ENCODE data around the gene CCDC14.

Gene CCDC14

DNA sequence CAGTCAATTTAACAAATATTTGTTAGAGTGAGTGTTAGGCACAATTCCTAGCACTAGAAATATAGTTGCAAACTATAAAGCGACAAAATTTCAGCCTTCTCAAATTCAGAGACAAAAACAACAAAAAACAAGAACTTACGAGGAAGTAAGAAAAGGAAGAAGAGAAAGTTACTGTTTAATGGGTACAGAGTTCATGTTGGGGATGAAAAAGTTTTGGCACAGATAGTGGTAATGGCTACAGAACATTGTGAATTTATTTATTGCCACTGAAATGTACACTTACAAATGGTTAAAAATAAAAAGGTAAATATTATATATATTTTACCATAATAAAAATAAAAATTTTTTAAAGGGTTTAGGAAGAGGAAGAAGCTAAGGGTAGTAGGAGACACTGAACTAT is 21.3 kb downstream of the CCDC14 start:
- FAIRE-seq, result no peak
- no peak for DNase-seq (ENCODE audit: insufficient read length, low spot score)
- no peak for TF ChIP-seq TAF1 (IDR thresholded peaks at IDR 0.05; ENCODE audit: low read depth, low read length)

DNA sequence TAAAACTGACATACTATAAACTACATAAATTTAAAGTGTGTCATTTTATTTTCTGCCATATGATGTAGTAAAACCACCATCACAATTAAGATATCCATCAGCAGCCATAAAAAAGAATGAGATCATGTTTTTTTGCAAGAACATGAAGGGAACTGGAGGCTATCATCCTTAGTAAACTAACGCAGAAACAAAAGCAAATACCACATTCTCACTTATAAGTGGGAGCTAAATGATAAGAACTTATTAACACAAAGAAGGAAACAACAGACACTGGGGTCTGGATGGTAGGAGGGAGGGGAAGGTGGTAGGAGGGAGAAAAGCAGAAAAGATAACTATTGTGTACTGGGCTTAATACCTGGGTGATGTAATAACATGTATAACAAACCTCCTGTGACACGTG is 24.6 kb downstream of the CCDC14 start:
- DNase-seq (ENCODE audit: insufficient read length, low spot score) (no peak), FAIRE-seq (no peak)
- no peak for TF ChIP-seq POU2F2 (IDR thresholded peaks at IDR 0.05; ENCODE audit: low read depth, low read length)
- TF ChIP-seq POLR2AphosphoS5 (IDR thresholded peaks at IDR 0.05; ENCODE audit: low read depth, low read length), result no peak
- TF ChIP-seq TAF1 (IDR thresholded peaks at IDR 0.05; ENCODE audit: low read depth, low read length), result no peak
- no peak for TF ChIP-seq SPI1 (IDR thresholded peaks at IDR 0.05; ENCODE audit: low read depth, low read length)
- no peak for TF ChIP-seq PAX5 (IDR thresholded peaks at IDR 0.05; ENCODE audit: insufficient read depth, low read length, severe bottlenecking)
- TF ChIP-seq POLR2A (IDR thresholded peaks at IDR 0.05; ENCODE audit: low read depth, low read length), result no peak

DNA sequence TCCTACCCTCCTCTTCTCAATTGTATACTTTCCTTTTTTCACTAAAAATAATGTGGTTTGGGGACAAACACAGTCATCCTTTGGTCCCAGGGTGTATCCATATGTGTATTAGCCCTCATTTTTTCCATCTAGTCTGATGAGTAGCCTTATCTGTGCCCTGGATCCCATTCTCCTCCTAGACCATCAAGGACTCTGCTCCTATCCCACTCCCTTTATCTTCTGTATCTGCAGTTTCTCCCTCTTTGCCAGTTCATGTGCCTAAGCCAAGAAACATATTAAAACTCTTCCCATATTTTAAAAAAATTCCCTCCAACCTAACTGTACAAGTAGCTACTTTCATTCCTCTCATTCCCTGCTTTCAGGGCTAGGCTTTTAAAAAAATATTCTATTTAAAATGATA is 25.2 kb downstream of the CCDC14 start:
- FAIRE-seq (no peak), DNase-seq (ENCODE audit: insufficient read length, low spot score) (no peak)
- no peak for TF ChIP-seq POLR2AphosphoS5 (IDR thresholded peaks at IDR 0.05; ENCODE audit: low read depth, low read length)
- no peak for TF ChIP-seq POLR2A (IDR thresholded peaks at IDR 0.05; ENCODE audit: low read depth, low read length)
- no peak for TF ChIP-seq POU2F2 (IDR thresholded peaks at IDR 0.05; ENCODE audit: low read depth, low read length)
- TF ChIP-seq PAX5 (IDR thresholded peaks at IDR 0.05; ENCODE audit: insufficient read depth, low read length, severe bottlenecking), result no peak
- no peak for TF ChIP-seq SPI1 (IDR thresholded peaks at IDR 0.05; ENCODE audit: low read depth, low read length)
- no peak for TF ChIP-seq TAF1 (IDR thresholded peaks at IDR 0.05; ENCODE audit: low read depth, low read length)

- TF ChIP-seq POLR2A (IDR thresholded peaks at IDR 0.05; ENCODE audit: low read depth, low read length) (no peak), PAX5 (IDR thresholded peaks at IDR 0.05; ENCODE audit: insufficient read depth, low read length, severe bottlenecking) (no peak), SPI1 (IDR thresholded peaks at IDR 0.05; ENCODE audit: low read depth, low read length) (no peak), TAF1 (IDR thresholded peaks at IDR 0.05; ENCODE audit: low read depth, low read length) (no peak), POLR2AphosphoS5 (IDR thresholded peaks at IDR 0.05; ENCODE audit: low read depth, low read length) (no peak), POU2F2 (IDR thresholded peaks at IDR 0.05; ENCODE audit: low read depth, low read length) (no peak)
- FAIRE-seq, result no peak
- no peak for DNase-seq (ENCODE audit: insufficient read length, low spot score)
Observed at GRCh38 chr3:123934250-123934649, 26.8 kb downstream of the CCDC14 start.

GRCh38 chr3:123930445-123930844 is 30.6 kb downstream of the CCDC14 start:
- FAIRE-seq, result no peak
- no peak for TF ChIP-seq SPI1 (IDR thresholded peaks at IDR 0.05; ENCODE audit: low read depth, low read length)
- TF ChIP-seq PAX5 (IDR thresholded peaks at IDR 0.05; ENCODE audit: insufficient read depth, low read length, severe bottlenecking), result no peak
- no peak for TF ChIP-seq POLR2AphosphoS5 (IDR thresholded peaks at IDR 0.05; ENCODE audit: low read depth, low read length)
- no peak for TF ChIP-seq TAF1 (IDR thresholded peaks at IDR 0.05; ENCODE audit: low read depth, low read length)
- TF ChIP-seq POLR2A (IDR thresholded peaks at IDR 0.05; ENCODE audit: low read depth, low read length), result no peak
- TF ChIP-seq POU2F2 (IDR thresholded peaks at IDR 0.05; ENCODE audit: low read depth, low read length), result no peak
- DNase-seq (ENCODE audit: insufficient read length, low spot score), result no peak

DNA sequence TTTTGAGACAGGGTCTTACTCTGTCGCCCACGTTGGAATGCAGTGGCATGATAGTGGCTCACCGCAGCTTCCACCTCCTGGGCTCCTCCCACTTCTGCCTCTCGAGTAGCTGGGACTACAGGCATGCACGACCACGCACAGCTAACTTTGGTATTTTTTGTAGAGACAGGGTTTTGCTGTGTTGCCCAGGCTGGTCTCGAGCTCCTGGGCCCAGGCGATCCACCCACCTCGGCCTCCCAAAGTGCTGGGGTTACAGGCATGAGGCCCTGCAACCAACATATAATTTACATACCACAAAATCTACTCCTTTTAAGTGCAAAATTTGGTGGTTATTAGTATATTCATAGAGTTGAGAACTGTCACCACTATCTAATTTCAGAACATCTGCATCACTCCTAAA is 31.7 kb downstream of the CCDC14 start:
- TF ChIP-seq POLR2A (IDR thresholded peaks at IDR 0.05; ENCODE audit: low read depth, low read length) (no peak), SPI1 (IDR thresholded peaks at IDR 0.05; ENCODE audit: low read depth, low read length) (no peak), POU2F2 (IDR thresholded peaks at IDR 0.05; ENCODE audit: low read depth, low read length) (no peak), POLR2AphosphoS5 (IDR thresholded peaks at IDR 0.05; ENCODE audit: low read depth, low read length) (no peak), TAF1 (IDR thresholded peaks at IDR 0.05; ENCODE audit: low read depth, low read length) (no peak), PAX5 (IDR thresholded peaks at IDR 0.05; ENCODE audit: insufficient read depth, low read length, severe bottlenecking) (no peak)
- no peak for FAIRE-seq
- DNase-seq (ENCODE audit: insufficient read length, low spot score), result no peak

DNA sequence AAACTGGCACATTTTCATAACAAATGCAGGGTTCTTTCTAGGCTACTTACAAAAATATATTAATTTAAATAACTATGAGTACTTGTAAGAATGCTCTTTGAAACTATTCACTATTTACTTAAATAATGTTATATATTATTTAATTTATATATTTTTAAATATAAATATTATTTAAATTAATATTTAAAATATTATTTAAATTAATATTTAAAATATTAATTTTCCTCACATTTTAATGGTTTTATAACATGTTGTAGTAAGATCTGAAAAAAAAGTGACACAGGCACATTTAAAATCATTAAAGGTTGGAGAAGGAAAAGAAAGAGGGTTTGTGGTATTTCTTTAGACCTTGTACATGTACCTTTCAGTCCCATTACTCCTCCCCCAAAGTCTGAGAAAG is 34.6 kb downstream of the CCDC14 start:
- no peak for FAIRE-seq
- TF ChIP-seq POLR2A (IDR thresholded peaks at IDR 0.05; ENCODE audit: low read depth, low read length) (no peak), POU2F2 (IDR thresholded peaks at IDR 0.05; ENCODE audit: low read depth, low read length) (no peak), SPI1 (IDR thresholded peaks at IDR 0.05; ENCODE audit: low read depth, low read length) (no peak)
- DNase-seq (ENCODE audit: insufficient read length, low spot score), result no peak

- FAIRE-seq (no peak), DNase-seq (ENCODE audit: insufficient read length, low spot score) (no peak)
- TF ChIP-seq POU2F2 (IDR thresholded peaks at IDR 0.05; ENCODE audit: low read depth, low read length) (no peak), PAX5 (IDR thresholded peaks at IDR 0.05; ENCODE audit: insufficient read depth, low read length, severe bottlenecking) (no peak), POLR2A (IDR thresholded peaks at IDR 0.05; ENCODE audit: low read depth, low read length) (no peak), SPI1 (IDR thresholded peaks at IDR 0.05; ENCODE audit: low read depth, low read length) (no peak), POLR2AphosphoS5 (IDR thresholded peaks at IDR 0.05; ENCODE audit: low read depth, low read length) (no peak), TAF1 (IDR thresholded peaks at IDR 0.05; ENCODE audit: low read depth, low read length) (no peak)
Observed at GRCh38 chr3:123920868-123921267, 40.2 kb downstream of the CCDC14 start.

GRCh38 chr3:123920383-123920782 is 40.6 kb downstream of the CCDC14 start:
- no peak for TF ChIP-seq PAX5 (IDR thresholded peaks at IDR 0.05; ENCODE audit: insufficient read depth, low read length, severe bottlenecking)
- TF ChIP-seq POLR2AphosphoS5 (IDR thresholded peaks at IDR 0.05; ENCODE audit: low read depth, low read length), result no peak
- no peak for TF ChIP-seq TAF1 (IDR thresholded peaks at IDR 0.05; ENCODE audit: low read depth, low read length)
- TF ChIP-seq POLR2A (IDR thresholded peaks at IDR 0.05; ENCODE audit: low read depth, low read length), result no peak
- no peak for TF ChIP-seq SPI1 (IDR thresholded peaks at IDR 0.05; ENCODE audit: low read depth, low read length)
- TF ChIP-seq POU2F2 (IDR thresholded peaks at IDR 0.05; ENCODE audit: low read depth, low read length), result no peak
- DNase-seq (ENCODE audit: insufficient read length, low spot score) (no peak), FAIRE-seq (no peak)

GRCh38 chr3:123919353-123919752 is 41.7 kb downstream of the CCDC14 start:
- FAIRE-seq (no peak), DNase-seq (ENCODE audit: insufficient read length, low spot score) (no peak)
- no peak for TF ChIP-seq SPI1 (IDR thresholded peaks at IDR 0.05; ENCODE audit: low read depth, low read length)

- FAIRE-seq (no peak), DNase-seq (ENCODE audit: insufficient read length, low spot score) (no peak)
- TF ChIP-seq TAF1 (IDR thresholded peaks at IDR 0.05; ENCODE audit: low read depth, low read length) (no peak), POLR2AphosphoS5 (IDR thresholded peaks at IDR 0.05; ENCODE audit: low read depth, low read length) (no peak), SPI1 (IDR thresholded peaks at IDR 0.05; ENCODE audit: low read depth, low read length) (no peak), POU2F2 (IDR thresholded peaks at IDR 0.05; ENCODE audit: low read depth, low read length) (no peak), POLR2A (IDR thresholded peaks at IDR 0.05; ENCODE audit: low read depth, low read length) (no peak), PAX5 (IDR thresholded peaks at IDR 0.05; ENCODE audit: insufficient read depth, low read length, severe bottlenecking) (no peak)
Observed at GRCh38 chr3:123914829-123915228, 46.2 kb downstream of the CCDC14 start.

Data from GM12891 (cell line).